Measurements from ENCODE around the gene PRR18.
A peak's percentile ranks its signal among the peaks of the same experiment; 100 is the strongest.

The PRR18 gene

GRCh38 chr6:166313255-166314070 lies 5.3 kb upstream of the PRR18 start:
- DNase-seq (ENCODE audit: insufficient read length) (peak; percentile 61), FAIRE-seq (peak; percentile 73)
- TF ChIP-seq TAF1 (IDR thresholded peaks at IDR 0.05; ENCODE audit: borderline replicate concordance, low read depth, low read length), result no peak
- no peak for TF ChIP-seq POLR2AphosphoS5 (IDR thresholded peaks at IDR 0.05; ENCODE audit: low read depth, low read length)
- no peak for TF ChIP-seq POLR2A (IDR thresholded peaks at IDR 0.05; ENCODE audit: low read depth, low read length)

GRCh38 chr6:166312832-166313231 lies 4.6 kb upstream of the PRR18 start:
- TF ChIP-seq POLR2A (IDR thresholded peaks at IDR 0.05; ENCODE audit: low read depth, low read length), result no peak
- TF ChIP-seq POLR2AphosphoS5 (IDR thresholded peaks at IDR 0.05; ENCODE audit: low read depth, low read length), result no peak
- TF ChIP-seq TAF1 (IDR thresholded peaks at IDR 0.05; ENCODE audit: borderline replicate concordance, low read depth, low read length), result no peak
- DNase-seq (ENCODE audit: insufficient read length), result no peak
- FAIRE-seq, result no peak

- no peak for FAIRE-seq
Observed at GRCh38 chr6:166310634-166311033, 2.4 kb upstream of the PRR18 start.

GRCh38 chr6:166309977-166310376 lies 1.8 kb upstream of the PRR18 start:
- no peak for DNase-seq (ENCODE audit: insufficient read length)
- no peak for FAIRE-seq
- no peak for TF ChIP-seq POLR2A (IDR thresholded peaks at IDR 0.05; ENCODE audit: low read depth, low read length)
- TF ChIP-seq POLR2AphosphoS5 (IDR thresholded peaks at IDR 0.05; ENCODE audit: low read depth, low read length), result no peak
- no peak for TF ChIP-seq TAF1 (IDR thresholded peaks at IDR 0.05; ENCODE audit: borderline replicate concordance, low read depth, low read length)

More at GRCh38 chr6:166310634-166311033, 2.4 kb upstream of the PRR18 start:
- TF ChIP-seq POLR2AphosphoS5 (IDR thresholded peaks at IDR 0.05; ENCODE audit: low read depth, low read length), result no peak
- DNase-seq (ENCODE audit: insufficient read length), result no peak

- no peak for TF ChIP-seq POLR2AphosphoS5 (IDR thresholded peaks at IDR 0.05; ENCODE audit: low read depth, low read length)
- no peak for TF ChIP-seq TAF1 (IDR thresholded peaks at IDR 0.05; ENCODE audit: borderline replicate concordance, low read depth, low read length)
- TF ChIP-seq POLR2A (IDR thresholded peaks at IDR 0.05; ENCODE audit: low read depth, low read length), result no peak
- FAIRE-seq (peak; percentile 85), DNase-seq (ENCODE audit: insufficient read length) (no peak)
Observed at GRCh38 chr6:166308769-166309589, 787 bp upstream of the PRR18 start.

- TF ChIP-seq POLR2A (IDR thresholded peaks at IDR 0.05; ENCODE audit: low read depth, low read length), result no peak
- no peak for TF ChIP-seq TAF1 (IDR thresholded peaks at IDR 0.05; ENCODE audit: borderline replicate concordance, low read depth, low read length)
- TF ChIP-seq POLR2AphosphoS5 (IDR thresholded peaks at IDR 0.05; ENCODE audit: low read depth, low read length), result no peak
- no peak for DNase-seq (ENCODE audit: insufficient read length)
- no peak for FAIRE-seq
Observed at GRCh38 chr6:166307082-166308032, 835 bp downstream of the PRR18 start.

- FAIRE-seq, result no peak
- DNase-seq (ENCODE audit: insufficient read length), result no peak
- TF ChIP-seq TAF1 (IDR thresholded peaks at IDR 0.05; ENCODE audit: borderline replicate concordance, low read depth, low read length) (no peak), POLR2A (IDR thresholded peaks at IDR 0.05; ENCODE audit: low read depth, low read length) (no peak), POLR2AphosphoS5 (IDR thresholded peaks at IDR 0.05; ENCODE audit: low read depth, low read length) (no peak)
Observed at GRCh38 chr6:166306378-166307081, 1.7 kb downstream of the PRR18 start.

GRCh38 chr6:166305562-166306117 lies 2.6 kb downstream of the PRR18 start:
- TF ChIP-seq TAF1 (IDR thresholded peaks at IDR 0.05; ENCODE audit: borderline replicate concordance, low read depth, low read length) (no peak), POLR2A (IDR thresholded peaks at IDR 0.05; ENCODE audit: low read depth, low read length) (no peak), POLR2AphosphoS5 (IDR thresholded peaks at IDR 0.05; ENCODE audit: low read depth, low read length) (no peak)
- FAIRE-seq (no peak), DNase-seq (ENCODE audit: insufficient read length) (no peak)

- TF ChIP-seq POLR2A (IDR thresholded peaks at IDR 0.05; ENCODE audit: low read depth, low read length) (no peak), TAF1 (IDR thresholded peaks at IDR 0.05; ENCODE audit: borderline replicate concordance, low read depth, low read length) (no peak), POLR2AphosphoS5 (IDR thresholded peaks at IDR 0.05; ENCODE audit: low read depth, low read length) (no peak)
- DNase-seq (ENCODE audit: insufficient read length), result no peak
- no peak for FAIRE-seq
Observed at GRCh38 chr6:166304106-166304505, 4.1 kb downstream of the PRR18 start.

Data from GM12892 (cell line).